Astrocyte (in vitro differentiated cells and primary cell): ENCODE data around the gene CPED1.

Source experiments
- EZH2 ChIP-seq: IDR thresholded peaks from 2 replicates; pipeline ENCODE4 v1.6.1; 2012; ENCODE audit warnings: mild to moderate bottlenecking, low read length, inconsistent platforms; ENCODE audit not compliant: insufficient read depth
- TF ChIP-seq, protein P1 (sequence below): IDR thresholded peaks from 2 replicates; pipeline ENCODE4 v1.5.1; 2011; ENCODE audit warnings: low read depth, mild to moderate bottlenecking, inconsistent platforms, low read length, moderate library complexity; ENCODE audit not compliant: insufficient read depth

- TF ChIP-seq, protein P1, sequence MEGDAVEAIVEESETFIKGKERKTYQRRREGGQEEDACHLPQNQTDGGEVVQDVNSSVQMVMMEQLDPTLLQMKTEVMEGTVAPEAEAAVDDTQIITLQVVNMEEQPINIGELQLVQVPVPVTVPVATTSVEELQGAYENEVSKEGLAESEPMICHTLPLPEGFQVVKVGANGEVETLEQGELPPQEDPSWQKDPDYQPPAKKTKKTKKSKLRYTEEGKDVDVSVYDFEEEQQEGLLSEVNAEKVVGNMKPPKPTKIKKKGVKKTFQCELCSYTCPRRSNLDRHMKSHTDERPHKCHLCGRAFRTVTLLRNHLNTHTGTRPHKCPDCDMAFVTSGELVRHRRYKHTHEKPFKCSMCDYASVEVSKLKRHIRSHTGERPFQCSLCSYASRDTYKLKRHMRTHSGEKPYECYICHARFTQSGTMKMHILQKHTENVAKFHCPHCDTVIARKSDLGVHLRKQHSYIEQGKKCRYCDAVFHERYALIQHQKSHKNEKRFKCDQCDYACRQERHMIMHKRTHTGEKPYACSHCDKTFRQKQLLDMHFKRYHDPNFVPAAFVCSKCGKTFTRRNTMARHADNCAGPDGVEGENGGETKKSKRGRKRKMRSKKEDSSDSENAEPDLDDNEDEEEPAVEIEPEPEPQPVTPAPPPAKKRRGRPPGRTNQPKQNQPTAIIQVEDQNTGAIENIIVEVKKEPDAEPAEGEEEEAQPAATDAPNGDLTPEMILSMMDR: no peak
- TF ChIP-seq EZH2: no peak
These were observed 37.8 kb upstream of the CPED1 start, which contains the start of gene ING3 for GRCh38 chr7:120950539-120951308.
